Fibroblast of pulmonary artery (primary cell): ENCODE measurements around the gene APOC4.

Source experiments
- DNase-seq: peaks from one replicate; pipeline ENCODE4 v3.0.0-alpha.2; 2010; ENCODE audit warnings: low read depth
- H3K4me3 ChIP-seq: replicated peaks from 2 replicates; pipeline ENCODE4 v1.5.1; 2011; ENCODE audit warnings: low read depth, mild to moderate bottlenecking, control low read depth, low read length, moderate library complexity
- TF ChIP-seq, protein P1 (sequence below): IDR thresholded peaks from 2 replicates; pipeline ENCODE4 v1.5.1; 2011; ENCODE audit warnings: mild to moderate bottlenecking, control low read depth, low read length, inconsistent platforms; ENCODE audit errors: missing control alignments

The APOC4 gene

GRCh38 chr19:44974857-44975256, 32.8 kb downstream of the APOC4 start:
- no peak for DNase-seq
- TF ChIP-seq, protein P1, sequence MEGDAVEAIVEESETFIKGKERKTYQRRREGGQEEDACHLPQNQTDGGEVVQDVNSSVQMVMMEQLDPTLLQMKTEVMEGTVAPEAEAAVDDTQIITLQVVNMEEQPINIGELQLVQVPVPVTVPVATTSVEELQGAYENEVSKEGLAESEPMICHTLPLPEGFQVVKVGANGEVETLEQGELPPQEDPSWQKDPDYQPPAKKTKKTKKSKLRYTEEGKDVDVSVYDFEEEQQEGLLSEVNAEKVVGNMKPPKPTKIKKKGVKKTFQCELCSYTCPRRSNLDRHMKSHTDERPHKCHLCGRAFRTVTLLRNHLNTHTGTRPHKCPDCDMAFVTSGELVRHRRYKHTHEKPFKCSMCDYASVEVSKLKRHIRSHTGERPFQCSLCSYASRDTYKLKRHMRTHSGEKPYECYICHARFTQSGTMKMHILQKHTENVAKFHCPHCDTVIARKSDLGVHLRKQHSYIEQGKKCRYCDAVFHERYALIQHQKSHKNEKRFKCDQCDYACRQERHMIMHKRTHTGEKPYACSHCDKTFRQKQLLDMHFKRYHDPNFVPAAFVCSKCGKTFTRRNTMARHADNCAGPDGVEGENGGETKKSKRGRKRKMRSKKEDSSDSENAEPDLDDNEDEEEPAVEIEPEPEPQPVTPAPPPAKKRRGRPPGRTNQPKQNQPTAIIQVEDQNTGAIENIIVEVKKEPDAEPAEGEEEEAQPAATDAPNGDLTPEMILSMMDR = no peak
- H3K4me3 ChIP-seq = no peak overlapping the region

- TF ChIP-seq, protein P1 = no peak
Measured at GRCh38 chr19:44975444-44975843, 33.4 kb downstream of the APOC4 start.

DNA sequence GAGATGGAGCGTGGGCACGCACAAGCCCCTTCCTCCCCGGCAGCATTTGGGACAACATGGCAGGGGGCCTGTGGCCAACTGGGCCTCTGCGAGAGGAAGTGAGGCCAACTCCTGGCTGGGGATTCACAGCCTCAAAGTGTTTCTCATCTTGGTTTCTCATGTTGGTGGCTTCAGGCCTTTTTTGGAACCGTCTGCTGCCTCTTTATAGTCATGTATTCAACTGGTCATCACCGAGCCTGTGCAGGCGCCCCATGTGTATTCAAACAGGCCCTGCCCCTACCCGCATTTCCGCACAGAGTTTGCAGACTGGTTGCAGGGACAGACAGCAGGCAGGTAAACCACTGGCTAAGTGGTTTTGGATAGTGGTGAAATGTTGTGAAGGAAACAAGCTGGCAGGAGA, 42.0 kb downstream of the APOC4 start:
- DNase-seq = no peak
- TF ChIP-seq, protein P1 = no peak
- H3K4me3 ChIP-seq = no peak overlapping the region

More at GRCh38 chr19:44975444-44975843, 33.4 kb downstream of the APOC4 start:
- H3K4me3 ChIP-seq = no peak overlapping the region
- no peak for DNase-seq

DNA sequence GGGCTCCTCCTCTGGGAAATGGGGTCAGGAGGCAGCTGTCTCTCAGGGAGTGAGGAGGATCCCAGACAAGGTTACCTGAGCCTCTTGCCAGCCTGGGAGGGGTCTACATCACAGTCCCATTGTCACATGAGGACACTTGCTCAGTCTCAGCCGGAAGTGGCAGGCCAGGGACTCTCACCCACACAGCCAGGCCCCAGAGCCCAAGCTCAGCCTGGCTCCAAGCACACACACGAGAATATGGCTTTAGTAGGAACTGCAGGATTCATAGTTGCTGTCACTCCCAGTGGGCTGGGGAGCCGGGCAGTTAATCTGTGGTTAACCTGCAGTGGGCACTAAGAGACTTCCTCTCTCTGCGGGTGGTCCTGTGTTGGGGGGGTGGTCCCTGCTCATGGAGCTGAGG, 43.4 kb downstream of the APOC4 start:
- TF ChIP-seq, protein P1 = no peak
- DNase-seq = no peak
- H3K4me3 ChIP-seq = no peak overlapping the region

- TF ChIP-seq, protein P1 = no peak
- H3K4me3 ChIP-seq = no peak overlapping the region
- no peak for DNase-seq
Measured at GRCh38 chr19:44986389-44986788, 44.4 kb downstream of the APOC4 start.

DNA sequence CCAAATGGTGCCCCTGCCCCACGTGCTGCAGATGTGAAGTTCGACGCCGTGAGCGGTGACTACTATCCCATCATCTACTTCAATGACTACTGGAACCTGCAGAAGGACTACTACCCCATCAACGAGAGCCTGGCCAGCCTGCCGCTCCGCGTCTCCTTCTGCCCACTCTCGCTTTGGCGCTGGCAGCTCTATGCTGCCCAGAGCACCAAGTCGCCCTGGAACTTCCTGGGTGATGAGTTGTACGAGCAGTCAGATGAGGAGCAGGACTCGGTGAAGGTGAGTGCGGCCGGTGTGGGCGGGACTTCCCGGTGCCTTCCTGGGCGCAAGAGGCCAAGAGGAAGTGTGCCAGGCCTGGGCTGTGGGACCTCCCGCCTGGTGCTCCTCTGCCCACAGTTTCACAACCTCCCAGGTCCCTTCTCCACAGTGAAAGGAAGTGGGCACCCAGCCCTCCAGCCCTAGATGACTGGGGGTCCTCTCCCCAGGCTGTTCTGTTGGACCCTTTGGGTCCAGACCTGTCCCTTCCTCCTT, 45.2 kb downstream of the APOC4 start:
- no peak overlapping the region for H3K4me3 ChIP-seq
- no peak for DNase-seq
- TF ChIP-seq, protein P1 = no peak

- DNase-seq = no peak
- H3K4me3 ChIP-seq = no peak overlapping the region
- TF ChIP-seq, protein P1 = no peak
Measured at GRCh38 chr19:44988273-44988672, 46.2 kb downstream of the APOC4 start.
